Measurements from ENCODE around the gene IGFALS.

The IGFALS gene

GRCh38 chr16:1765826-1766225, 27.7 kb downstream of the IGFALS start:
- no peak for DNase-seq (ENCODE audit: low read depth)
- H3K4me3 ChIP-seq (ENCODE audit: low read depth, low read length): no peak overlapping the region
- TF ChIP-seq, protein P1, sequence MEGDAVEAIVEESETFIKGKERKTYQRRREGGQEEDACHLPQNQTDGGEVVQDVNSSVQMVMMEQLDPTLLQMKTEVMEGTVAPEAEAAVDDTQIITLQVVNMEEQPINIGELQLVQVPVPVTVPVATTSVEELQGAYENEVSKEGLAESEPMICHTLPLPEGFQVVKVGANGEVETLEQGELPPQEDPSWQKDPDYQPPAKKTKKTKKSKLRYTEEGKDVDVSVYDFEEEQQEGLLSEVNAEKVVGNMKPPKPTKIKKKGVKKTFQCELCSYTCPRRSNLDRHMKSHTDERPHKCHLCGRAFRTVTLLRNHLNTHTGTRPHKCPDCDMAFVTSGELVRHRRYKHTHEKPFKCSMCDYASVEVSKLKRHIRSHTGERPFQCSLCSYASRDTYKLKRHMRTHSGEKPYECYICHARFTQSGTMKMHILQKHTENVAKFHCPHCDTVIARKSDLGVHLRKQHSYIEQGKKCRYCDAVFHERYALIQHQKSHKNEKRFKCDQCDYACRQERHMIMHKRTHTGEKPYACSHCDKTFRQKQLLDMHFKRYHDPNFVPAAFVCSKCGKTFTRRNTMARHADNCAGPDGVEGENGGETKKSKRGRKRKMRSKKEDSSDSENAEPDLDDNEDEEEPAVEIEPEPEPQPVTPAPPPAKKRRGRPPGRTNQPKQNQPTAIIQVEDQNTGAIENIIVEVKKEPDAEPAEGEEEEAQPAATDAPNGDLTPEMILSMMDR (IDR thresholded peaks at IDR 0.05; ENCODE audit: low read depth, low read length): no peak

DNA sequence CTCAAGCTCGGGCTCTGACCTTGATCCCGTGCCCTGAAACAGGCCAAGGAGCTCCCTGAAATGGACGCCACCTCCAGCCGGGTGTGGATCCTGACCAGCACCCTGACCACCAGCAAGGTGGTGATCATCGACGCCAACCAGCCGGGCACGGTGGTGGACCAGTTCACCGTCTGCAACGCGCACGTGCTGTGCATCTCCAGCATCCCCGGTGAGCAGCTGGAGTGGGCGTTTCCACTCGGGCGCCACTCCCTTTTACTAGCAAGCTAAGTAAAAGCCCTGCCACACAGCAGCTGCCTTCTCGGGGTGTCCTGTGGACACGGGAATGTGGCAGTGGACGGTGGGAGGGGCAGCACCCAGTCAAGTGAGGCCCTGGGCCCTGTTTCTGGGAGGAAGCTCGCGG, 28.5 kb downstream of the IGFALS start:
- H3K4me3 ChIP-seq (ENCODE audit: low read depth, low read length): no peak overlapping the region
- TF ChIP-seq MAX (IDR thresholded peaks at IDR 0.05; ENCODE audit: low read depth, low read length) (no peak), POLR2A (IDR thresholded peaks at IDR 0.05; ENCODE audit: extremely low read depth, insufficient read length) (no peak), MYC (IDR thresholded peaks at IDR 0.05; ENCODE audit: low read depth, low read length) (no peak)
- DNase-seq (ENCODE audit: low read depth): no peak

- DNase-seq (ENCODE audit: low read depth): no peak
- TF ChIP-seq MYC (IDR thresholded peaks at IDR 0.05; ENCODE audit: low read depth, low read length): no peak
- no peak for TF ChIP-seq POLR2A (IDR thresholded peaks at IDR 0.05; ENCODE audit: extremely low read depth, insufficient read length)
- no peak for TF ChIP-seq MAX (IDR thresholded peaks at IDR 0.05; ENCODE audit: low read depth, low read length)
- TF ChIP-seq, protein P1 (IDR thresholded peaks at IDR 0.05; ENCODE audit: low read depth, low read length): no peak
- H3K4me3 ChIP-seq (ENCODE audit: low read depth, low read length): no peak overlapping the region
Measured at GRCh38 chr16:1763521-1764511, 29.7 kb downstream of the IGFALS start.

GRCh38 chr16:1762879-1763520, 30.5 kb downstream of the IGFALS start:
- TF ChIP-seq POLR2A (IDR thresholded peaks at IDR 0.05; ENCODE audit: extremely low read depth, insufficient read length) (no peak), MYC (IDR thresholded peaks at IDR 0.05; ENCODE audit: low read depth, low read length) (no peak), MAX (IDR thresholded peaks at IDR 0.05; ENCODE audit: low read depth, low read length) (no peak)
- TF ChIP-seq, protein P1 (IDR thresholded peaks at IDR 0.05; ENCODE audit: low read depth, low read length): no peak
- DNase-seq (ENCODE audit: low read depth): no peak
- no peak overlapping the region for H3K4me3 ChIP-seq (ENCODE audit: low read depth, low read length)

GRCh38 chr16:1762196-1762878, 31.2 kb downstream of the IGFALS start:
- TF ChIP-seq MAX (IDR thresholded peaks at IDR 0.05; ENCODE audit: low read depth, low read length) (no peak), POLR2A (IDR thresholded peaks at IDR 0.05; ENCODE audit: extremely low read depth, insufficient read length) (no peak), MYC (IDR thresholded peaks at IDR 0.05; ENCODE audit: low read depth, low read length) (no peak)
- TF ChIP-seq, protein P1 (IDR thresholded peaks at IDR 0.05; ENCODE audit: low read depth, low read length): no peak
- DNase-seq (ENCODE audit: low read depth): no peak
- no peak overlapping the region for H3K4me3 ChIP-seq (ENCODE audit: low read depth, low read length)

- no peak for TF ChIP-seq MYC (IDR thresholded peaks at IDR 0.05; ENCODE audit: low read depth, low read length)
- no peak for TF ChIP-seq POLR2A (IDR thresholded peaks at IDR 0.05; ENCODE audit: extremely low read depth, insufficient read length)
- TF ChIP-seq, protein P1 (IDR thresholded peaks at IDR 0.05; ENCODE audit: low read depth, low read length): no peak
- TF ChIP-seq MAX (IDR thresholded peaks at IDR 0.05; ENCODE audit: low read depth, low read length): no peak
- H3K4me3 ChIP-seq (ENCODE audit: low read depth, low read length): no peak overlapping the region
Measured at GRCh38 chr16:1761751-1762150, 31.8 kb downstream of the IGFALS start.

More at GRCh38 chr16:1761751-1762150, 31.8 kb downstream of the IGFALS start:
- DNase-seq (ENCODE audit: low read depth): no peak

Data from NB4 (cell line).